ENCODE results near the gene HHIPL1. TPM values are rescaled to one million over a fixed set of nuclear protein-coding genes. Genes with fewer than 3 reads are reported as not detected.

Gene HHIPL1
- total RNA-seq, 1 experiment from 2014 or later = not detected

- DNase-seq (ENCODE audit: low spot score) = no peak
Measured at GRCh38 chr14:99716091-99716849, 71.3 kb downstream of the HHIPL1 start.

GRCh38 chr14:99716850-99717681 is 72.1 kb downstream of the HHIPL1 start:
- no peak for DNase-seq (ENCODE audit: low spot score)

- DNase-seq (ENCODE audit: low spot score) = no peak
Measured at GRCh38 chr14:99717682-99718013, 72.7 kb downstream of the HHIPL1 start.

- no peak for DNase-seq (ENCODE audit: low spot score)
Measured at GRCh38 chr14:99718031-99718810, 73.3 kb downstream of the HHIPL1 start.

GRCh38 chr14:99718811-99719192 is 73.9 kb downstream of the HHIPL1 start:
- no peak for DNase-seq (ENCODE audit: low spot score)

- DNase-seq (ENCODE audit: low spot score) = no peak
Measured at GRCh38 chr14:99720941-99721791, 76.2 kb downstream of the HHIPL1 start.

GRCh38 chr14:99721792-99722516 is 77.0 kb downstream of the HHIPL1 start:
- no peak for DNase-seq (ENCODE audit: low spot score)

GRCh38 chr14:99722741-99723140 is 77.8 kb downstream of the HHIPL1 start:
- DNase-seq (ENCODE audit: low spot score) = no peak

GRCh38 chr14:99724196-99724891 is 79.4 kb downstream of the HHIPL1 start:
- DNase-seq (ENCODE audit: low spot score) = no peak

- no peak for DNase-seq (ENCODE audit: low spot score)
Measured at GRCh38 chr14:99724939-99725773, 80.2 kb downstream of the HHIPL1 start.

- no peak for DNase-seq (ENCODE audit: low spot score)
Measured at GRCh38 chr14:99725774-99726537, 81.0 kb downstream of the HHIPL1 start.

GRCh38 chr14:99726538-99727095 is 81.7 kb downstream of the HHIPL1 start:
- no peak for DNase-seq (ENCODE audit: low spot score)

GRCh38 chr14:99727096-99727870 is 82.4 kb downstream of the HHIPL1 start:
- DNase-seq (ENCODE audit: low spot score) = no peak

- DNase-seq (ENCODE audit: low spot score) = no peak
Measured at GRCh38 chr14:99728231-99728920, 83.4 kb downstream of the HHIPL1 start.

GRCh38 chr14:99728981-99729451 is 84.1 kb downstream of the HHIPL1 start:
- DNase-seq (ENCODE audit: low spot score) = no peak

All from A172 (cell line).